Activated T-helper 17 cell treated with anti-CD3 and anti-CD28 coated beads, Interleukin-2, amount 50 U/mL, for 72 hours (primary cell): Measurements from ENCODE around the gene PDSS2. TPM values are rescaled to one million over a fixed set of nuclear protein-coding genes. Genes with fewer than 3 reads are reported as not detected.
"Not testable (repeated sequence)": the region's sequence is repeated elsewhere in the genome, so short reads cannot be mapped to it uniquely, and the experiment has no call there.

Experiments used
- ATAC-seq: fragments of 150-1000 bp; cut with Tn5 transposase; replicated peaks from 2 replicates; pipeline ENCODE4 v1.10.0; 2021; ENCODE audit warnings: mild to moderate bottlenecking, moderate library complexity
- H3K27ac Mint-ChIP-seq: one replicate; pipeline ENCODE4 v1.8.0; 2022; ENCODE audit warnings: mixed read lengths
- H3K27me3 Mint-ChIP-seq: one replicate; pipeline ENCODE4 v1.8.0; 2022; ENCODE audit warnings: mixed read lengths
- H3K36me3 Mint-ChIP-seq: one replicate; pipeline ENCODE4 v1.8.0; 2022; ENCODE audit warnings: low read depth, mild to moderate bottlenecking, mixed read lengths
- H3K4me1 Mint-ChIP-seq: one replicate; pipeline ENCODE4 v1.8.0; 2022; ENCODE audit warnings: mixed read lengths
- H3K4me3 Mint-ChIP-seq: one replicate; pipeline ENCODE4 v1.8.0; 2022; ENCODE audit warnings: mild to moderate bottlenecking, mixed read lengths
- H3K9me3 Mint-ChIP-seq: one replicate; pipeline ENCODE4 v1.8.0; 2022; ENCODE audit warnings: mixed read lengths
- total RNA-seq, 2 donors: library from RNA; stranded (reverse); gene quantifications; one replicate each; pipeline ENCODE4 v1.2.3, GENCODE V29; 2022

The PDSS2 gene
- total RNA-seq, 2 donors from 2014 or later, result 10.4 to 13.6 TPM

GRCh38 chr6:107488875-107489635, 29.7 kb upstream of the PDSS2 start:
- Mint-ChIP-seq H3K36me3 (peaks cover 6% of the 10 kb centered on the region), H3K9me3 (no peaks in the 10 kb centered on the region), H3K27me3 (peaks cover 34% of the 10 kb centered on the region), H3K4me1 (peaks cover 11% of the 10 kb centered on the region), H3K27ac (peak overlapping the region; percentile 12), H3K4me3 (peak overlapping the region; percentile 90)
- peak; percentile 25 for ATAC-seq

GRCh38 chr6:107488174-107488874, 29.0 kb upstream of the PDSS2 start:
- H3K36me3 Mint-ChIP-seq, result peaks cover 6% of the 10 kb centered on the region
- peak overlapping the region; percentile 12 for H3K27ac Mint-ChIP-seq
- peaks cover 11% of the 10 kb centered on the region for H3K4me1 Mint-ChIP-seq
- H3K9me3 Mint-ChIP-seq, result no peaks in the 10 kb centered on the region
- peaks cover 35% of the 10 kb centered on the region for H3K27me3 Mint-ChIP-seq
- peak; percentile 1 for ATAC-seq
- H3K4me3 Mint-ChIP-seq, result peak overlapping the region; percentile 90

- Mint-ChIP-seq H3K4me3 (no peak overlapping the region), H3K27ac (no peak overlapping the region), H3K36me3 (peaks cover 6% of the 10 kb centered on the region), H3K9me3 (no peaks in the 10 kb centered on the region), H3K4me1 (peaks cover 6% of the 10 kb centered on the region), H3K27me3 (peaks cover 45% of the 10 kb centered on the region)
- ATAC-seq, result no peak
Observed at GRCh38 chr6:107485157-107485556, 25.8 kb upstream of the PDSS2 start.

- H3K9me3 Mint-ChIP-seq, result no peaks in the 10 kb centered on the region
- peaks cover 24% of the 10 kb centered on the region for H3K27me3 Mint-ChIP-seq
- no peaks in the 10 kb centered on the region for H3K36me3 Mint-ChIP-seq
- no peaks in the 10 kb centered on the region for H3K4me1 Mint-ChIP-seq
- ATAC-seq, result no peak
- H3K4me3 Mint-ChIP-seq, result no peak overlapping the region
- H3K27ac Mint-ChIP-seq, result no peak overlapping the region
Observed at GRCh38 chr6:107479089-107479690, 19.8 kb upstream of the PDSS2 start.

GRCh38 chr6:107475826-107476225, 16.5 kb upstream of the PDSS2 start:
- H3K27ac Mint-ChIP-seq, H3K4me1 Mint-ChIP-seq, H3K36me3 Mint-ChIP-seq, H3K9me3 Mint-ChIP-seq, H3K4me3 Mint-ChIP-seq, ATAC-seq: not testable (repeated sequence)
- H3K27me3 Mint-ChIP-seq, result peaks cover 16% of the 10 kb centered on the region

- not testable (repeated sequence) for ATAC-seq, H3K27ac Mint-ChIP-seq, H3K9me3 Mint-ChIP-seq, H3K4me3 Mint-ChIP-seq, H3K4me1 Mint-ChIP-seq, H3K36me3 Mint-ChIP-seq
- H3K27me3 Mint-ChIP-seq, result peaks cover 17% of the 10 kb centered on the region
Observed at GRCh38 chr6:107475360-107475759, 16.0 kb upstream of the PDSS2 start.

- H3K27ac Mint-ChIP-seq, result no peak overlapping the region
- peaks cover 21% of the 10 kb centered on the region for H3K27me3 Mint-ChIP-seq
- H3K4me1 Mint-ChIP-seq, result no peaks in the 10 kb centered on the region
- H3K36me3 Mint-ChIP-seq, result no peaks in the 10 kb centered on the region
- no peaks in the 10 kb centered on the region for H3K9me3 Mint-ChIP-seq
- ATAC-seq, result no peak
- H3K4me3 Mint-ChIP-seq, result no peak overlapping the region
Observed at GRCh38 chr6:107473660-107474059, 14.3 kb upstream of the PDSS2 start.

- Mint-ChIP-seq H3K36me3 (no peaks in the 10 kb centered on the region), H3K9me3 (no peaks in the 10 kb centered on the region), H3K27me3 (peaks cover 20% of the 10 kb centered on the region), H3K4me3 (no peak overlapping the region), H3K27ac (no peak overlapping the region), H3K4me1 (no peaks in the 10 kb centered on the region)
- ATAC-seq, result no peak
Observed at GRCh38 chr6:107470364-107470763, 11.0 kb upstream of the PDSS2 start.

- peaks cover 8% of the 10 kb centered on the region for H3K27me3 Mint-ChIP-seq
- H3K27ac Mint-ChIP-seq, result no peak overlapping the region
- no peaks in the 10 kb centered on the region for H3K9me3 Mint-ChIP-seq
- no peak overlapping the region for H3K4me3 Mint-ChIP-seq
- no peaks in the 10 kb centered on the region for H3K36me3 Mint-ChIP-seq
- ATAC-seq, result no peak
- no peaks in the 10 kb centered on the region for H3K4me1 Mint-ChIP-seq
Observed at GRCh38 chr6:107466062-107466461, 6.7 kb upstream of the PDSS2 start.

- peak overlapping the region; percentile 99 for H3K4me3 Mint-ChIP-seq
- H3K36me3 Mint-ChIP-seq, result no peaks in the 10 kb centered on the region
- peaks cover 7% of the 10 kb centered on the region for H3K4me1 Mint-ChIP-seq
- H3K27me3 Mint-ChIP-seq, result no peaks in the 10 kb centered on the region
- peak overlapping the region; percentile 98 for H3K27ac Mint-ChIP-seq
- H3K9me3 Mint-ChIP-seq, result no peaks in the 10 kb centered on the region
- no peak for ATAC-seq
Observed at GRCh38 chr6:107460083-107460631, 793 bp upstream of the PDSS2 start.

GRCh38 chr6:107458672-107459282, 587 bp downstream of the PDSS2 start:
- Mint-ChIP-seq H3K27ac (peak overlapping the region; percentile 98), H3K9me3 (no peaks in the 10 kb centered on the region), H3K4me3 (peak overlapping the region; percentile 99), H3K36me3 (peaks cover under 1% of the 10 kb centered on the region), H3K27me3 (no peaks in the 10 kb centered on the region), H3K4me1 (peaks cover 7% of the 10 kb centered on the region)
- ATAC-seq, result peak; percentile 17

GRCh38 chr6:107448776-107449175, 10.6 kb downstream of the PDSS2 start:
- H3K27ac Mint-ChIP-seq, result no peak overlapping the region
- H3K27me3 Mint-ChIP-seq, result no peaks in the 10 kb centered on the region
- peaks cover 5% of the 10 kb centered on the region for H3K4me1 Mint-ChIP-seq
- ATAC-seq, result no peak
- peaks cover 13% of the 10 kb centered on the region for H3K9me3 Mint-ChIP-seq
- H3K36me3 Mint-ChIP-seq, result peaks cover 23% of the 10 kb centered on the region
- no peak overlapping the region for H3K4me3 Mint-ChIP-seq

- Mint-ChIP-seq H3K27ac (no peak overlapping the region), H3K4me3 (no peak overlapping the region), H3K36me3 (peaks cover 17% of the 10 kb centered on the region), H3K4me1 (peaks cover 6% of the 10 kb centered on the region), H3K27me3 (no peaks in the 10 kb centered on the region), H3K9me3 (peaks cover 13% of the 10 kb centered on the region)
- no peak for ATAC-seq
Observed at GRCh38 chr6:107447663-107448216, 11.6 kb downstream of the PDSS2 start.

- Mint-ChIP-seq H3K4me1 (peaks cover 14% of the 10 kb centered on the region), H3K4me3 (no peak overlapping the region), H3K9me3 (peaks cover 11% of the 10 kb centered on the region), H3K27me3 (no peaks in the 10 kb centered on the region), H3K36me3 (peaks cover 11% of the 10 kb centered on the region), H3K27ac (no peak overlapping the region)
- no peak for ATAC-seq
Observed at GRCh38 chr6:107444277-107444676, 15.1 kb downstream of the PDSS2 start.
